H1 (cell line): ENCODE measurements around the gene PDE3A. TPM values are rescaled to one million over a fixed set of nuclear protein-coding genes. Genes with fewer than 3 reads are reported as not detected.

Source experiments
- CTCF ChIA-PET: fragments of 300-600 bp; sonication (Branson Sonifier 250); formaldehyde crosslinking; loops from one replicate; lab custom pipeline; 2021; ENCODE audit not compliant: partially characterized antibody; lab: Charles Lee
- POLR2A ChIA-PET: fragments of 300-600 bp; sonication (Branson Sonifier 250); formaldehyde crosslinking; loops from one replicate; lab custom pipeline; 2021; ENCODE audit warnings: inconsistent platforms; ENCODE audit not compliant: partially characterized antibody; lab: Charles Lee
- DNase-seq, 2 experiments: peaks; one replicate each; pipeline versions ENCODE4 v3.0.0 to v3.0.0-alpha.2; 2010 to 2022; ENCODE audit warnings: low spot score in 2 of 2, low read depth in 1 of 2, mixed read lengths in 1 of 2
- FAIRE-seq: peaks from 2 replicates; lab custom pipeline; 2011; peaks lifted over from hg19 to GRCh38; lab: Jason Lieb, UNC
- H2AFZ ChIP-seq: 2 replicates; pipeline ENCODE4 v1.8.1; 2012; ENCODE audit warnings: low read length, inconsistent platforms
- H2AK5ac ChIP-seq: 2 replicates; pipeline ENCODE4 v1.6.1; 2013; ENCODE audit warnings: low read depth, low read length
- H2BK120ac ChIP-seq: replicated peaks from 2 replicates; pipeline ENCODE3; 2013; ENCODE audit warnings: low read depth, low read length, inconsistent platforms
- H2BK12ac ChIP-seq: 2 replicates; pipeline ENCODE4 v1.6.1; 2013; ENCODE audit warnings: low read depth, low read length
- H2BK15ac ChIP-seq: 2 replicates; pipeline ENCODE4 v1.6.1; 2013; ENCODE audit warnings: low read length
- H2BK20ac ChIP-seq: 2 replicates; pipeline ENCODE4 v1.6.1; 2013; ENCODE audit warnings: low read length
- H2BK5ac ChIP-seq: 2 replicates; pipeline ENCODE4 v1.6.1; 2013; ENCODE audit warnings: low read depth, low read length
- H3K14ac ChIP-seq: 2 replicates; pipeline ENCODE4 v1.6.1; 2013; ENCODE audit warnings: inconsistent platforms; ENCODE audit not compliant: insufficient read length
- H3K18ac ChIP-seq: 2 replicates; pipeline ENCODE4 v1.6.1; 2013; ENCODE audit warnings: low read length; ENCODE audit errors: extremely low read depth
- H3K23ac ChIP-seq: 2 replicates; pipeline ENCODE4 v1.6.1; 2013; ENCODE audit warnings: inconsistent platforms; ENCODE audit not compliant: insufficient read length
- H3K23me2 ChIP-seq: 2 replicates; pipeline ENCODE4 v1.6.1; 2013; ENCODE audit warnings: low read depth, low read length
- H3K27ac ChIP-seq: 2 replicates; pipeline ENCODE4 v1.6.1; 2011; ENCODE audit warnings: low read depth, low read length, inconsistent platforms
- H3K27me3 ChIP-seq, 4 experiments: replicated peaks in 1 of 4; 1 replicate in 1 of 4; 2 replicates in 3 of 4; pipeline versions ENCODE4 v1.6.1 to v1.8.1; 2011 to 2013; ENCODE audit warnings: low read length in 3 of 4, mild to moderate bottlenecking in 3 of 4, inconsistent platforms in 2 of 4, mixed read lengths in 2 of 4, moderate library complexity in 1 of 4; ENCODE audit not compliant: control insufficient read depth in 3 of 4, insufficient read depth in 3 of 4; ENCODE audit errors: extremely low read depth in 1 of 4
- H3K36me3 ChIP-seq, 4 experiments: 2 replicates each; pipeline versions ENCODE4 v1.6.1 to v1.8.1; 2011 to 2013; ENCODE audit warnings: mild to moderate bottlenecking in 4 of 4, low read length in 3 of 4, moderate library complexity in 2 of 4, control low read depth in 1 of 4, inconsistent platforms in 1 of 4; ENCODE audit not compliant: insufficient read depth in 4 of 4, control insufficient read depth in 2 of 4
- H3K4ac ChIP-seq: replicated peaks from 2 replicates; pipeline ENCODE3; 2013; ENCODE audit warnings: low read length, low read depth, mixed read lengths, inconsistent platforms; ENCODE audit not compliant: insufficient read length
- H3K4me1 ChIP-seq, 4 experiments: replicated peaks in 1 of 4; 1 replicate in 1 of 4; 2 replicates in 3 of 4; pipeline versions ENCODE4 v1.6.1 to v1.8.1; 2011 to 2013; ENCODE audit warnings: low read length in 3 of 4, inconsistent platforms in 2 of 4, mixed read lengths in 1 of 4; ENCODE audit not compliant: insufficient read depth in 4 of 4, control insufficient read depth in 3 of 4
- H3K4me2 ChIP-seq, 2 experiments: 2 replicates each; pipeline versions ENCODE4 v1.6.1 to v1.8.1; 2011 to 2013; ENCODE audit warnings: low read depth in 2 of 2, low read length in 2 of 2, control low read depth in 1 of 2, inconsistent platforms in 1 of 2, mild to moderate bottlenecking in 1 of 2; ENCODE audit not compliant: insufficient read depth in 1 of 2
- H3K4me3 ChIP-seq, 4 experiments: fragments of 200-600, 300-600 bp in 1 of 4; sonication (generic), shearing (Covaris generic), sonication (Bioruptor Twin) in 1 of 4; 2 replicates each; pipeline versions ENCODE4 v1.5.1 to v1.8.1; 2011 to 2016; ENCODE audit warnings: low read length in 4 of 4, low read depth in 3 of 4, control low read depth in 2 of 4, inconsistent platforms in 2 of 4, mild to moderate bottlenecking in 2 of 4, mixed read lengths in 1 of 4, moderate library complexity in 1 of 4; ENCODE audit not compliant: insufficient read depth in 2 of 4; ENCODE audit errors: extremely low read depth in 1 of 4
- H3K56ac ChIP-seq: replicated peaks from 2 replicates; pipeline ENCODE3; 2013; ENCODE audit warnings: low read depth, mild to moderate bottlenecking, mixed read lengths, low read length, inconsistent platforms; ENCODE audit not compliant: insufficient read length
- H3K79me1 ChIP-seq: 2 replicates; pipeline ENCODE4 v1.6.1; 2013; ENCODE audit warnings: low read depth, low read length, control low read depth
- H3K79me2 ChIP-seq, 2 experiments: 2 replicates each; pipeline versions ENCODE4 v1.6.1 to v1.8.1; 2012 to 2013; ENCODE audit warnings: low read length in 2 of 2, mild to moderate bottlenecking in 2 of 2, inconsistent platforms in 1 of 2; ENCODE audit not compliant: insufficient read depth in 2 of 2, control insufficient read depth in 1 of 2
- H3K9ac ChIP-seq, 4 experiments: replicated peaks in 1 of 4; 1 replicate in 1 of 4; 2 replicates in 3 of 4; pipeline versions ENCODE4 v1.6.1 to v1.8.1; 2011 to 2013; ENCODE audit warnings: low read depth in 3 of 4, low read length in 3 of 4, control low read depth in 2 of 4, mild to moderate bottlenecking in 2 of 4, moderate library complexity in 2 of 4, inconsistent platforms in 1 of 4; ENCODE audit errors: extremely low read depth in 1 of 4
- H3K9me3 ChIP-seq, 2 experiments: 2 replicates each; pipeline versions ENCODE4 v1.6.1 to v1.8.1; 2012 to 2013; ENCODE audit warnings: mild to moderate bottlenecking in 2 of 2, moderate library complexity in 2 of 2, control low read depth in 1 of 2, inconsistent platforms in 1 of 2, low read depth in 1 of 2, low read length in 1 of 2, mixed read lengths in 1 of 2; ENCODE audit not compliant: insufficient read depth in 2 of 2
- H4K20me1 ChIP-seq, 2 experiments: replicated peaks in 1 of 2; 2 replicates each; pipeline versions ENCODE3 to v1.8.1; 2011 to 2013; ENCODE audit warnings: inconsistent platforms in 2 of 2, low read length in 2 of 2, mild to moderate bottlenecking in 1 of 2; ENCODE audit not compliant: insufficient read depth in 2 of 2, control insufficient read depth in 1 of 2
- H4K5ac ChIP-seq: 2 replicates; pipeline ENCODE4 v1.6.1; 2013; ENCODE audit warnings: low read length, low read depth, mixed read lengths, inconsistent platforms; ENCODE audit not compliant: insufficient read length
- H4K8ac ChIP-seq: 2 replicates; pipeline ENCODE4 v1.8.0; 2013; ENCODE audit warnings: mild to moderate bottlenecking, moderate library complexity, low read length, inconsistent platforms; ENCODE audit not compliant: insufficient read depth; ENCODE audit errors: extremely low read depth
- H4K91ac ChIP-seq: replicated peaks from 2 replicates; pipeline ENCODE3; 2013; ENCODE audit warnings: low read length, mixed read lengths, inconsistent platforms; ENCODE audit not compliant: insufficient read length
- ATF2 ChIP-seq: IDR thresholded peaks from 2 replicates; pipeline ENCODE4 v1.6.1; 2012; ENCODE audit warnings: low read length, inconsistent platforms
- CREB1 ChIP-seq: IDR thresholded peaks from 2 replicates; pipeline ENCODE4 v1.6.1; 2012; ENCODE audit warnings: inconsistent platforms
- CTCF ChIP-seq, 3 experiments: IDR thresholded peaks; 1 replicate in 2 of 3; 2 replicates in 1 of 3; pipeline versions ENCODE4 v1.5.1 to v1.6.1; 2011; ENCODE audit warnings: low read length in 3 of 3, mild to moderate bottlenecking in 3 of 3, inconsistent platforms in 2 of 3, low read depth in 1 of 3, moderate library complexity in 1 of 3; ENCODE audit not compliant: insufficient read depth in 1 of 3; ENCODE audit errors: control extremely low read depth in 1 of 3
- POLR2AphosphoS5 ChIP-seq: IDR thresholded peaks from 2 replicates; pipeline ENCODE4 v1.6.1; 2011; ENCODE audit warnings: low read depth, low read length
- POU5F1 ChIP-seq: IDR thresholded peaks from 2 replicates; pipeline ENCODE4 v1.6.1; 2011; ENCODE audit warnings: low read depth, mild to moderate bottlenecking, low read length, moderate library complexity
- RFX5 ChIP-seq: IDR thresholded peaks from 2 replicates; pipeline ENCODE4 v1.6.1; 2011; ENCODE audit warnings: low read depth, low read length, improper control_type of control experiment, borderline replicate concordance
- RNF2 ChIP-seq: fragments of 200-900, 300-1000 bp; sonication (generic); IDR thresholded peaks from 2 replicates; pipeline ENCODE4 v1.7.1; 2016; ENCODE audit warnings: borderline replicate concordance, low read depth, mild to moderate bottlenecking, antibody characterized with exemption, low read length; ENCODE audit not compliant: poor library complexity, severe bottlenecking; ENCODE audit errors: missing control alignments
- SP4 ChIP-seq: IDR thresholded peaks from 2 replicates; pipeline ENCODE4 v1.6.1; 2012; ENCODE audit warnings: low read length, inconsistent platforms
- TAF1 ChIP-seq: IDR thresholded peaks from 2 replicates; pipeline ENCODE4 v1.6.1; 2011; ENCODE audit warnings: mild to moderate bottlenecking, low read depth, low read length
- TBP ChIP-seq: IDR thresholded peaks from 2 replicates; pipeline ENCODE4 v1.6.1; 2011; ENCODE audit warnings: low read depth, low read length, improper control_type of control experiment
- TEAD4 ChIP-seq: IDR thresholded peaks from 2 replicates; pipeline ENCODE4 v1.6.1; 2012; ENCODE audit warnings: low read depth, low read length, inconsistent platforms, mixed read lengths
- WGBS, 2 experiments: shearing (Covaris generic) in 1 of 2; methylation state at CpG; one replicate each; pipeline versions ENCODE4 v1.1.6 to v1.1.7; 2013 to 2015; ENCODE audit warnings: low lambda C conversion rate in 2 of 2, mixed read lengths in 2 of 2, inconsistent platforms in 1 of 2, low coverage in 1 of 2, missing lambda C conversion rate in 1 of 2; ENCODE audit not compliant: insufficient replicate concordance in 2 of 2, insufficient coverage in 1 of 2, insufficient read length in 1 of 2; ENCODE audit errors: extremely low coverage in 1 of 2, missing lambda C conversion rate in 1 of 2; 5-methylcytosine and 5-hydroxymethylcytosine counted together
- polyA plus RNA-seq, 7 experiments: library from polyadenylated mRNA; depleted of rRNA in 3 of 7; stranded (reverse) in 5 of 7; unstranded in 2 of 7; fragments of >200 nt in 5 of 7; fragments of 200-250 nt in 2 of 7; gene quantifications; 1 replicate in 5 of 7; 2 replicates in 1 of 7; 4 replicates in 1 of 7; pipeline versions ENCODE4 v1.2.1 to v1.2.3, GENCODE V29; 2011 to 2013; ENCODE audit warnings: missing spikeins in 2 of 7, mixed read lengths in 2 of 7
- total RNA-seq: library from RNA; stranded (reverse); fragmentation: NEBNext Ultra II Directional; extraction: Animal tissue kit (Norgen Biotek cat#: 25700); gene quantifications from 2 replicates; pipeline ENCODE4 v1.2.1, GENCODE V29; 2021

The PDE3A gene
- total and polyA plus RNA-seq, 2 of the 8 experiments (the other 6 are each of a cell fraction or from before 2014, with no cell fraction given): 1.4 to 3.4 TPM

GRCh38 chr12:20653871-20654270 lies 285.5 kb downstream of the PDE3A start:
- no peaks in the 10 kb centered on the region for H3K27me3 ChIP-seq
- H3K14ac ChIP-seq: no peak overlapping the region
- H2BK12ac ChIP-seq: no peak overlapping the region
- H3K4me2 ChIP-seq: no peak overlapping the region
- H3K23ac ChIP-seq: no peak overlapping the region
- no peak overlapping the region for H4K8ac ChIP-seq
- H3K79me1 ChIP-seq: no peaks in the 10 kb centered on the region
- WGBS, 2 experiments: 80% methylated on average over 2 of the region's 2 CpGs; no CpG with 5 or more reads in 1 of the 2 experiments
- no peak overlapping the region for H2BK20ac ChIP-seq
- H2BK5ac ChIP-seq: no peak overlapping the region
- no peak for FAIRE-seq
- H3K36me3 ChIP-seq: no peaks in the 10 kb centered on the region
- ChIA-PET POLR2A (no interaction called here), CTCF (interaction anchor here (1.1 to 2.0 kb wide), 3 partner anchors 11 to 144 kb away, joined by 3 to 6 read pairs (median 5); no protein-coding TSS in a partner anchor)
- H3K18ac ChIP-seq: no peak overlapping the region
- H3K4me1 ChIP-seq: peaks cover 0 to 3% (median 0%) of the 10 kb centered on the region in 4 experiments; a peak in 1 of 7 replicates
- H3K9ac ChIP-seq: no peak overlapping the region
- H2BK15ac ChIP-seq: no peak overlapping the region
- no peak overlapping the region for H3K27ac ChIP-seq
- no peaks in the 10 kb centered on the region; a peak in 1 of 4 replicates for H3K9me3 ChIP-seq
- no peak overlapping the region for H3K56ac ChIP-seq
- H2BK120ac ChIP-seq: no peak overlapping the region
- no peaks in the 10 kb centered on the region for H3K23me2 ChIP-seq
- H4K20me1 ChIP-seq: no peaks in the 10 kb centered on the region
- H3K4ac ChIP-seq: no peak overlapping the region
- no peak overlapping the region for H3K4me3 ChIP-seq
- no peak for DNase-seq
- no peak overlapping the region for H4K91ac ChIP-seq
- no peaks in the 10 kb centered on the region for H3K79me2 ChIP-seq
- H2AFZ ChIP-seq: no peak overlapping the region
- no peak overlapping the region for H4K5ac ChIP-seq
- no peak overlapping the region for H2AK5ac ChIP-seq
- TF ChIP-seq TBP: no peak
- TF ChIP-seq RNF2: no peak
- no peak for TF ChIP-seq ATF2
- no peak for TF ChIP-seq POLR2AphosphoS5
- TF ChIP-seq POU5F1: no peak
- no peak for TF ChIP-seq CREB1
- TF ChIP-seq CTCF (IDR thresholded peaks at IDR 0.05; ENCODE audit: control extremely low read depth in 1 of 3, insufficient read depth in 1 of 3, low read depth in 1 of 3, low read length in 3 of 3): no peak
- no peak for TF ChIP-seq SP4
- TF ChIP-seq TAF1: no peak
- no peak for TF ChIP-seq TEAD4
- no peak for TF ChIP-seq RFX5
